ENCODE data around the gene AIP.

The AIP gene

GRCh38 chr11:67482827-67483798 lies at the start of gene AIP:
Gene AIP (plus strand): TSS chr11:67483026. CDS start chr11:67483159, 133 bp downstream.
- DNase-seq = peak; percentile 99

- DNase-seq = peak; percentile 78
Observed at GRCh38 chr11:67433536-67434394, 49.1 kb upstream of the AIP start.

- peak; percentile 86 for DNase-seq
Observed at GRCh38 chr11:67434395-67434881, 48.4 kb upstream of the AIP start.

GRCh38 chr11:67435031-67435726 lies 47.6 kb upstream of the AIP start:
- DNase-seq = peak; percentile 81

- peak; percentile 77 for DNase-seq
Observed at GRCh38 chr11:67435727-67436458, 46.9 kb upstream of the AIP start.

GRCh38 chr11:67436459-67437081 lies 46.3 kb upstream of the AIP start:
- peak; percentile 88 for DNase-seq

- peak; percentile 90 for DNase-seq
Observed at GRCh38 chr11:67437082-67437808, 45.6 kb upstream of the AIP start, which contains the start of gene PTPRCAP. Gene PTPRCAP (minus strand): TSS chr11:67437682. CDS start chr11:67437619, 63 bp downstream.

- DNase-seq = no peak
Observed at GRCh38 chr11:67437809-67438157, 45.0 kb upstream of the AIP start.

- DNase-seq = peak; percentile 90
Observed at GRCh38 chr11:67438158-67438902, 44.5 kb upstream of the AIP start.

- peak; percentile 77 for DNase-seq
Observed at GRCh38 chr11:67439321-67440228, 43.3 kb upstream of the AIP start.

GRCh38 chr11:67440229-67441097 lies 42.4 kb upstream of the AIP start:
- DNase-seq = peak; percentile 72

GRCh38 chr11:67441098-67441563 lies 41.7 kb upstream of the AIP start:
- no peak for DNase-seq

GRCh38 chr11:67441731-67442351 lies 41.0 kb upstream of the AIP start:
- no peak for DNase-seq

- no peak for DNase-seq
Observed at GRCh38 chr11:67442504-67443404, 40.1 kb upstream of the AIP start.

GRCh38 chr11:67445515-67445914 lies 37.3 kb upstream of the AIP start:
- no peak for DNase-seq

GRCh38 chr11:67448220-67448609 lies 34.6 kb upstream of the AIP start:
- DNase-seq = no peak

Measured in activated CD8-positive, alpha-beta memory T cell treated with anti-CD3 and anti-CD28 coated beads for 24 hours (primary cell).